ENCODE measurements around the gene WWOX. TPM values are rescaled to one million over a fixed set of nuclear protein-coding genes. Genes with fewer than 3 reads are reported as not detected.

WWOX gene
- total RNA-seq, 1 experiment from 2014 or later, result 79.9 TPM

GRCh38 chr16:79099716-79100115 is 1000.3 kb downstream of the WWOX start:
- POLR2A ChIA-PET (ENCODE audit: low non-redundant PET), result no interaction called here
- no peaks in the 10 kb centered on the region for H3K27me3 ChIP-seq (replicated peaks; ENCODE audit: insufficient read depth, low read depth, low read length, poor library complexity)

DNA sequence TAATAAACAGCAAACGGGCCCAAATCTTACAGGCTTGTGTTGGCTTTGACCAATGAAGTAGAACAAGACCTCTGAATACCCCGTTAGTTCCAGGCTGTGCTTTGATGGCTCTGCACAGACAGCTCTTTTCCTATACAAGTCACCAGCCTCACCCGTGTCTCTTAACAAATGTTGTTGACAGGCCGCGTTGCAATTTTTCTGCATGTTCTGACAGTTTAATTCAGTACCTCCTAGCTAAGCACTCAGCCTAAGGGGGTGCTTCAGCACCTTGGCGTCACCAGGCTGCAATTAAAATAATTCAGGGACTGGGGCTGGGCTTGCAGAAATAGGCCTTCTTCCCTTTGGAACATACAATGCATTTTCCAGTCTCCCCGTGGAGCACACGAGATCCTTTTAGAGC is 1001.0 kb downstream of the WWOX start:
- ChIA-PET POLR2A (ENCODE audit: low non-redundant PET) (no interaction called here), CTCF (no interaction called here)
- intact Hi-C loops (cut with micrococcal nuclease; ENCODE audit: unreplicated experiment), result no loop called here
- H3K36me3 ChIP-seq (ENCODE audit: insufficient read depth, low read length, poor library complexity, severe bottlenecking), result no peaks in the 10 kb centered on the region
- H3K4me3 ChIP-seq (ENCODE audit: low read depth, low read length, poor library complexity, severe bottlenecking), result no peak overlapping the region
- H3K27me3 ChIP-seq (replicated peaks; ENCODE audit: insufficient read depth, low read depth, low read length, poor library complexity), result no peaks in the 10 kb centered on the region
- no peak for DNase-seq (ENCODE audit: low spot score)
- no peaks in the 10 kb centered on the region for H3K4me1 ChIP-seq (ENCODE audit: insufficient read depth, low read length, poor library complexity, severe bottlenecking)
- no TSS peak for BruUV-seq (replicated peaks)
- H3K27ac ChIP-seq (ENCODE audit: low read depth, low read length, poor library complexity, severe bottlenecking), result no peak overlapping the region
- TF ChIP-seq EZH2 (IDR thresholded peaks at IDR 0.05; ENCODE audit: borderline replicate concordance, low read depth, low read length, poor library complexity, severe bottlenecking), result no peak
- no peak for TF ChIP-seq CTCF (conservative IDR thresholded peaks at IDR 0.05; ENCODE audit: low read depth, low read length)
- H3K9me3 ChIP-seq (ENCODE audit: low read depth, low read length, poor library complexity, severe bottlenecking), result no peaks in the 10 kb centered on the region

More at GRCh38 chr16:79099716-79100115, 1000.3 kb downstream of the WWOX start:
- no peaks in the 10 kb centered on the region for H3K9me3 ChIP-seq (ENCODE audit: low read depth, low read length, poor library complexity, severe bottlenecking)
- no TSS peak for BruUV-seq (replicated peaks)
- no peak overlapping the region for H3K27ac ChIP-seq (ENCODE audit: low read depth, low read length, poor library complexity, severe bottlenecking)
- no peak for TF ChIP-seq EZH2 (IDR thresholded peaks at IDR 0.05; ENCODE audit: borderline replicate concordance, low read depth, low read length, poor library complexity, severe bottlenecking)
- no peak for TF ChIP-seq CTCF (conservative IDR thresholded peaks at IDR 0.05; ENCODE audit: low read depth, low read length)
- no peak overlapping the region for H3K4me3 ChIP-seq (ENCODE audit: low read depth, low read length, poor library complexity, severe bottlenecking)
- no peaks in the 10 kb centered on the region for H3K4me1 ChIP-seq (ENCODE audit: insufficient read depth, low read length, poor library complexity, severe bottlenecking)
- H3K36me3 ChIP-seq (ENCODE audit: insufficient read depth, low read length, poor library complexity, severe bottlenecking), result no peaks in the 10 kb centered on the region
- intact Hi-C loops (cut with micrococcal nuclease; ENCODE audit: unreplicated experiment), result no loop called here
- DNase-seq (ENCODE audit: low spot score), result no peak
- CTCF ChIA-PET, result no interaction called here

- Histone ChIP-seq H3K36me3 (ENCODE audit: insufficient read depth, low read length, poor library complexity, severe bottlenecking) (no peaks in the 10 kb centered on the region), H3K27ac (ENCODE audit: low read depth, low read length, poor library complexity, severe bottlenecking) (no peak overlapping the region), H3K9me3 (ENCODE audit: low read depth, low read length, poor library complexity, severe bottlenecking) (no peaks in the 10 kb centered on the region), H3K27me3 (replicated peaks; ENCODE audit: insufficient read depth, low read depth, low read length, poor library complexity) (no peaks in the 10 kb centered on the region), H3K4me1 (ENCODE audit: insufficient read depth, low read length, poor library complexity, severe bottlenecking) (no peaks in the 10 kb centered on the region), H3K4me3 (ENCODE audit: low read depth, low read length, poor library complexity, severe bottlenecking) (no peak overlapping the region)
- ChIA-PET POLR2A (ENCODE audit: low non-redundant PET) (no interaction called here), CTCF (no interaction called here)
- TF ChIP-seq CTCF (conservative IDR thresholded peaks at IDR 0.05; ENCODE audit: low read depth, low read length) (no peak), EZH2 (IDR thresholded peaks at IDR 0.05; ENCODE audit: borderline replicate concordance, low read depth, low read length, poor library complexity, severe bottlenecking) (no peak)
- intact Hi-C loops (cut with micrococcal nuclease; ENCODE audit: unreplicated experiment), result no loop called here
- no TSS peak for BruUV-seq (replicated peaks)
- DNase-seq (ENCODE audit: low spot score), result no peak
Observed at GRCh38 chr16:79101491-79101890, 1002.0 kb downstream of the WWOX start.

Measured in A673 (cell line).